GM20000 (cell line): ENCODE measurements around the gene HHAT.

Experiments used
- DNase-seq: peaks from one replicate; pipeline ENCODE4 v3.0.0; 2012; ENCODE audit warnings: low spot score
- CTCF ChIP-seq: IDR thresholded peaks from 2 replicates; pipeline ENCODE4 v1.5.1; 2012; ENCODE audit warnings: mild to moderate bottlenecking, control low read depth; ENCODE audit errors: extremely low read depth, missing control alignments

The HHAT gene

GRCh38 chr1:210596641-210597040, 267.9 kb downstream of the HHAT start:
- no peak for TF ChIP-seq CTCF
- no peak for DNase-seq

GRCh38 chr1:210597555-210598134, 268.9 kb downstream of the HHAT start:
- no peak for DNase-seq
- no peak for TF ChIP-seq CTCF

DNA sequence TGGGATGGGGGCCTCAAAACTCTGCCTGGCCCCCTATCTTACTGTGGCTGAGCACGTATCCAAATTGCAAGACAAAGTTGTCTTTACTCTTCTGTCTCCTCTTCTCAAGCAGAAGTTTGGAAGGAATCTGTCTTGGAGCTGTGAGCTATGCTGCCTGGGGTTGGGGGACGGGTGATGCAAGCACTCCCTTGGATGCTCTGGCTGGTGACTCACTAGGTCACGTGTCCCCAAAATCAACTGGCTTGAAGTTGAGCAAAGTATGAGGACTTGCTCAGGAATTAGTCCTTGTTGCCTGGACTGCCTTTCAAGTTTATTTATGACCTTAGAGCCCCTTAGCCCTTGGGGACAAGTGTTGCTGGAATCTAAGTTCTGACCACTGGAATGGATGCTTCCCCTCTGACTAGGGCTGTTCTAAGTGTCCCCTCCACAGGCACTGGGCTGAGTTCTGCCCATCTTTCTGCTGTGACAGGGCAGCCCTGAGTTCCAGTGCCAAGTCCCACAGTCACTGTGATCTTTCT, 269.5 kb downstream of the HHAT start:
- TF ChIP-seq CTCF = no peak
- DNase-seq = no peak

DNA sequence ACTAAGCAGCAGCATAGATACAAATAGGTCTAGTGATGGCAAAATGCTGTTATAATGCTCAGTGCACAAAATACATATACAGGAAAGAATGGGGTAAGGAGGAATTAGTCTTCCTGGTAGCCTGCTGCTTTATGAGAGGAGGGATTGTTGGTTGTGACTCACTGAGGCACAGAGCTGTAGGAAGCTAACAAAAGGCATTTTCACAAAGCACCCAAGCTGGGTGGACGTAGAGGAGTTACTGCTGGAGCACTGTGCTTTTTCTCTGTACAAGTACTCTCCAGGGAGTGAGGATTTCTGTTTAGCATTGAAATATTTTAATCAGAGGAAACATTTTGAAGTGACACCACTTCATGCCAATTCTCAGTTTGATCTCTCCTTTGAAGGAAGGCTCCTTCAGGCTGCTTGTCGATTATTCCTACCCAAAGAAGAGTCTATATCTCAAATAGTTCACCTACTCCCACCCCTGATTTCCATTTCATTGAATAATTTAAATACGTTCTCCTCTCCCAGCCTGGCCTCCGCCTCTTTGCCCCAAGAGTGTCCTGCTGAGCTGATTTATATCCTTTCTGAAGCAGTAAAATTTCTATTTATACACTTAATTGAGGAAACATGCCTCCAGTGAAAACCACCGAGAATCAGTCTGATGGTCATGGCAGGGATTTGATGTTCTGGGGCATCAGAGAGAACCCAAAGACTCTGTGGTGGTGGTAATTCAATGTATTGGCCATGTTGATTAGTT, 271.9 kb downstream of the HHAT start:
- TF ChIP-seq CTCF = no peak
- no peak for DNase-seq

GRCh38 chr1:210603123-210603522, 274.4 kb downstream of the HHAT start:
- DNase-seq = no peak
- no peak for TF ChIP-seq CTCF

DNA sequence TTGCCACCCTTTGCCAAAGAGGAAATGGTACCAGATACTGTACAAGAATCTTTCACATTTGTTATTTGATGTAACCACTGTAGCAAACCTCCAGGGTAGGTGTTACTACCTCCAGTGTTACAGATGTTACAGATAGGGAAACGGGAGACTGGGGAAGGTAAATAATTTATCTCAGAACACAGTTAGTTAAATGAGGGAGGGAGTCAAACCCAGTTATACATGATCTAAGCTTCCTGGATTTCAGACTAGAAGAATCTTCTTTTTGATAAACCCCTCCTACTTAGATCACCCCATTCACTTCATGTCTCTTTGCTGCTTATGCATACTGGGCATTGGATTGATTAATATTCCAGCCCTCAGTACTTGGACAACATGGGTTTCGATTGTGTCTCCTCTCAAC, 276.4 kb downstream of the HHAT start:
- no peak for TF ChIP-seq CTCF
- no peak for DNase-seq

DNA sequence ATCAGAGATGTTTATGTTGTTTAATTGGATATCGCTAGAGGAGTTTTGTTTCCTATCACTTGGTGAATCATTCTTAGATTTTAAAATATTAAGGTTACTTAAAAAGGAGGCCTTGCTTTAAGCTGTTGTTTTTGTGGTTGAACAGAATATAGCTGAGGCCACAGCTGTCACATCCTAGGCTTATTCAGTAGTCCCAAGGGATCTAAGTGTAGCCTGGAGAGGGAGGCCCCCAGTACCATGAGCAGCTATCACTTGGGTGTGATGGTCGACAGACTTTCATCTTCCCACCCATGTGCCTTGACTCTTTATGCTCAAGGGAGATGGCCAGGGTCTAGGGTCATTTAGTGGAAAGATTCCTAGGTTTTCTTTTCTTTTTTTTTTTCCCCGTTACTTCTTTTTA, 278.7 kb downstream of the HHAT start:
- TF ChIP-seq CTCF = no peak
- DNase-seq = no peak
